B cell (primary cell): ENCODE measurements around the gene MAGEA2B. TPM values are rescaled to one million over a fixed set of nuclear protein-coding genes. Genes with fewer than 3 reads are reported as not detected.

Experiments used
- polyA plus RNA-seq: library from polyadenylated mRNA; depleted of rRNA; stranded (reverse); fragments of >200 nt; gene quantifications from 2 replicates; pipeline ENCODE4 v1.2.3, GENCODE V29; 2012
- total RNA-seq, 2 donors: library from RNA; stranded (reverse); fragments of 120-200 nt in 1 of 2; gene quantifications; 1 replicate in 1 of 2; 2 replicates in 1 of 2; pipeline versions ENCODE4 v1.2.3 to v1.2.4, GENCODE V29; 2013 to 2022

Gene MAGEA2B
- total and polyA plus RNA-seq, 2 donors (not counting 1 experiment from before 2014, with no cell fraction given) = not detected

Other genes starting within 250 kb of the MAGEA2B start
- not detected in 2 replicates for gene GABRQ, start 76.7 kb upstream of the MAGEA2B start, total RNA-seq
- not detected in 2 replicates for gene GABRQ, start 76.7 kb upstream of the MAGEA2B start, polyA plus RNA-seq
- gene MAGEA3, start 15.8 kb upstream of the MAGEA2B start, total RNA-seq = not detected in 2 replicates
- gene MAGEA3, start 15.8 kb upstream of the MAGEA2B start, polyA plus RNA-seq = not detected in 2 replicates
- not detected in 2 replicates for gene CSAG2, start 5.4 kb upstream of the MAGEA2B start, total RNA-seq
- gene CSAG2, start 5.4 kb upstream of the MAGEA2B start, polyA plus RNA-seq = not detected in 2 replicates
- gene CSAG1, start 19.1 kb downstream of the MAGEA2B start, total RNA-seq = not detected in 2 replicates
- not detected in 2 replicates for gene CSAG1, start 19.1 kb downstream of the MAGEA2B start, polyA plus RNA-seq
- gene MAGEA12, start 19.1 kb downstream of the MAGEA2B start, total RNA-seq = not detected in 2 replicates
- gene MAGEA12, start 19.1 kb downstream of the MAGEA2B start, polyA plus RNA-seq = not detected in 2 replicates
- not detected in 2 replicates for gene MAGEA2, start 39.2 kb downstream of the MAGEA2B start, total RNA-seq
- not detected in 2 replicates for gene MAGEA2, start 39.2 kb downstream of the MAGEA2B start, polyA plus RNA-seq
- gene CSAG3, start 44.6 kb downstream of the MAGEA2B start, total RNA-seq = not detected in 2 replicates
- not detected in 2 replicates for gene CSAG3, start 44.6 kb downstream of the MAGEA2B start, polyA plus RNA-seq
- not detected in 2 replicates for gene MAGEA6, start 55.1 kb downstream of the MAGEA2B start, total RNA-seq
- gene MAGEA6, start 55.1 kb downstream of the MAGEA2B start, polyA plus RNA-seq = not detected in 2 replicates
- 9.4 and 11.1 TPM in 2 replicates for gene CETN2, start 116.1 kb downstream of the MAGEA2B start, total RNA-seq
- 3.3 and 3.7 TPM in 2 replicates for gene CETN2, start 116.1 kb downstream of the MAGEA2B start, polyA plus RNA-seq
- gene NSDHL, start 116.4 kb downstream of the MAGEA2B start, total RNA-seq = 8.5 and 10.3 TPM in 2 replicates
- gene NSDHL, start 116.4 kb downstream of the MAGEA2B start, polyA plus RNA-seq = 3.1 and 4.9 TPM in 2 replicates
- gene ZNF185, start 183.4 kb downstream of the MAGEA2B start, total RNA-seq = 0.89 and 1.7 TPM in 2 replicates
- gene ZNF185, start 183.4 kb downstream of the MAGEA2B start, polyA plus RNA-seq = 2.3 and 2.7 TPM in 2 replicates